Uterus (tissue), 2 donors: Measurements from ENCODE around the gene SASH1.

ENCODE experiments used
- POLR2A ChIP-seq, 2 donors: fragments of 450-650 bp; IDR thresholded peaks; one replicate each; pipeline ENCODE4 v1.6.1; 2016; ENCODE audit warnings: antibody characterized with exemption in 2 of 2, mild to moderate bottlenecking in 1 of 2, moderate library complexity in 1 of 2
- TF ChIP-seq, protein P1 (sequence below), 4 experiments: fragments of 200-600 bp in 2 of 4; fragments of 450-650 bp in 2 of 4; sonication (generic) in 2 of 4; IDR thresholded peaks; one replicate each; pipeline ENCODE4 v1.5.1; 2016 to 2019; ENCODE audit warnings: antibody characterized with exemption in 4 of 4, mild to moderate bottlenecking in 2 of 4, moderate library complexity in 1 of 4

DNA sequence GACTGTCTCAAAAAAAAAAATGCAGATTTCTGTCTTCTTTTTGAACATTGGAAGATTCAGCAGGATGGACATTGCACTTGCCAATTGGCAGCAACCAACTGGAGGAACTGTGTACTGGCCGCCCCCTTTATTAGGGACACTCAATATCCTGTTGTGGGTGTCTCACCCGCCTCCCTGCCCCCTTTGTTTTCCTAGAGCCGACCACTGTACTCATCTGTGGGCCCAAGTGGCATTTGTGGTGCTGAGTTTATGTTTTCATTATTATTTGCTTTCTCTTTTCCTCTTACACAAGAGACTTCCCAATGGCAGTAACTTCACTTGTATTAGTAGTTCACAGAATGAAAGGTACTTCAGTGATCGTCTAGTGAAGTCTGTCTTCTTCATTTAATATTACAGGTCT, 125.3 kb downstream of the SASH1 start:
- TF ChIP-seq, protein P1, sequence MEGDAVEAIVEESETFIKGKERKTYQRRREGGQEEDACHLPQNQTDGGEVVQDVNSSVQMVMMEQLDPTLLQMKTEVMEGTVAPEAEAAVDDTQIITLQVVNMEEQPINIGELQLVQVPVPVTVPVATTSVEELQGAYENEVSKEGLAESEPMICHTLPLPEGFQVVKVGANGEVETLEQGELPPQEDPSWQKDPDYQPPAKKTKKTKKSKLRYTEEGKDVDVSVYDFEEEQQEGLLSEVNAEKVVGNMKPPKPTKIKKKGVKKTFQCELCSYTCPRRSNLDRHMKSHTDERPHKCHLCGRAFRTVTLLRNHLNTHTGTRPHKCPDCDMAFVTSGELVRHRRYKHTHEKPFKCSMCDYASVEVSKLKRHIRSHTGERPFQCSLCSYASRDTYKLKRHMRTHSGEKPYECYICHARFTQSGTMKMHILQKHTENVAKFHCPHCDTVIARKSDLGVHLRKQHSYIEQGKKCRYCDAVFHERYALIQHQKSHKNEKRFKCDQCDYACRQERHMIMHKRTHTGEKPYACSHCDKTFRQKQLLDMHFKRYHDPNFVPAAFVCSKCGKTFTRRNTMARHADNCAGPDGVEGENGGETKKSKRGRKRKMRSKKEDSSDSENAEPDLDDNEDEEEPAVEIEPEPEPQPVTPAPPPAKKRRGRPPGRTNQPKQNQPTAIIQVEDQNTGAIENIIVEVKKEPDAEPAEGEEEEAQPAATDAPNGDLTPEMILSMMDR (IDR thresholded peaks at IDR 0.05): no peak
- TF ChIP-seq POLR2A (IDR thresholded peaks at IDR 0.05): no peak
